IPS-NIHi11 (cell line): Measurements from ENCODE around the gene ITCH.

Source experiments
- DNase-seq: peaks from one replicate; pipeline ENCODE4 v3.0.0; 2012; ENCODE audit warnings: mixed read lengths, low spot score

Gene ITCH

GRCh38 chr20:34532756-34533155 is 169.7 kb downstream of the ITCH start:
- DNase-seq = no peak

- DNase-seq = no peak
Measured at GRCh38 chr20:34534391-34535165, 171.5 kb downstream of the ITCH start.

- no peak for DNase-seq
Measured at GRCh38 chr20:34535301-34535840, 172.3 kb downstream of the ITCH start.

- DNase-seq = no peak
Measured at GRCh38 chr20:34535857-34536256, 172.8 kb downstream of the ITCH start.

GRCh38 chr20:34536798-34537394 is 173.8 kb downstream of the ITCH start:
- peak; percentile 51 for DNase-seq

- DNase-seq = no peak
Measured at GRCh38 chr20:34537651-34538050, 174.6 kb downstream of the ITCH start.

GRCh38 chr20:34538671-34539123 is 175.6 kb downstream of the ITCH start:
- peak; percentile 71 for DNase-seq

- no peak for DNase-seq
Measured at GRCh38 chr20:34539756-34540155, 176.7 kb downstream of the ITCH start.

GRCh38 chr20:34540596-34541263 is 177.7 kb downstream of the ITCH start:
- no peak for DNase-seq

- no peak for DNase-seq
Measured at GRCh38 chr20:34541264-34541901, 178.3 kb downstream of the ITCH start.

GRCh38 chr20:34541917-34542316 is 178.8 kb downstream of the ITCH start:
- DNase-seq = no peak

GRCh38 chr20:34542439-34542838 is 179.4 kb downstream of the ITCH start:
- no peak for DNase-seq

- no peak for DNase-seq
Measured at GRCh38 chr20:34543463-34544056, 180.5 kb downstream of the ITCH start.

- peak; percentile 62 for DNase-seq
Measured at GRCh38 chr20:34544109-34544796, 181.2 kb downstream of the ITCH start.

GRCh38 chr20:34546751-34547181 is 183.7 kb downstream of the ITCH start:
- DNase-seq = no peak

GRCh38 chr20:34547844-34548613 is 185.0 kb downstream of the ITCH start:
- DNase-seq = no peak

- DNase-seq = peak; percentile 77
Measured at GRCh38 chr20:34549291-34549928, 186.3 kb downstream of the ITCH start.

GRCh38 chr20:34549929-34550305 is 186.8 kb downstream of the ITCH start:
- DNase-seq = no peak

- no peak for DNase-seq
Measured at GRCh38 chr20:34552569-34552968, 189.5 kb downstream of the ITCH start.

- no peak for DNase-seq
Measured at GRCh38 chr20:34553366-34553867, 190.3 kb downstream of the ITCH start.
